Amniotic epithelial cell (primary cell): ENCODE results near the gene B4GALT1.
A peak's percentile ranks its signal among the peaks of the same experiment; 100 is the strongest.
"Not testable (repeated sequence)": the region's sequence is repeated elsewhere in the genome, so short reads cannot be mapped to it uniquely, and the experiment has no call there.

ENCODE experiments used
- DNase-seq: peaks from one replicate; pipeline ENCODE4 v3.0.0-alpha.2; 2010; ENCODE audit warnings: low read depth

The B4GALT1 gene

DNA sequence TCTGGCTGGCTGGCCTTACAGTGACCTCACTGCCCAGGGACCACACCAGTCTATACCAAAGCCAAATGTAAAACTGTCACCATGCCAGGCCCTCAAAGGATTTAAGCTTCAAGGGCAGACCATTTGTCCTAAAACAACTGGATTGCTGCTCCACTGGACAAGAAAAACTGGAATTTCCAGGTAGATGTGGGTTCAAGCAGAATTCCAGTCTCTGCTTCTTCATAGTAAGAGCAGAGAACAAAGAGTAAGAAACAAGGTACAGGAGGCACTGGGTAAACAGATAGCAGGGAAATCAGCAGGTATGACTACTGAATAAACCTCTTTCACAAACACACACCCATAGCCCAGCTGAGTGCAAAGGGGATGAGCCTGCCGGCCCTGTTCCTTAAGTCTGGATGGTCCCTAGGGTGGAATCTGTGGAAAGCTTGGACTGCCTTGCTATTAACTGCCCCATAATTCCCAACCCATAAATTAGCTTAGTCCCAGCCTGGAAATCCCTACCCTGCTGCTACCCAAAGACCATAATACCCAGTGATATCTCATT, 5.5 kb downstream of the B4GALT1 start:
- no peak for DNase-seq

DNA sequence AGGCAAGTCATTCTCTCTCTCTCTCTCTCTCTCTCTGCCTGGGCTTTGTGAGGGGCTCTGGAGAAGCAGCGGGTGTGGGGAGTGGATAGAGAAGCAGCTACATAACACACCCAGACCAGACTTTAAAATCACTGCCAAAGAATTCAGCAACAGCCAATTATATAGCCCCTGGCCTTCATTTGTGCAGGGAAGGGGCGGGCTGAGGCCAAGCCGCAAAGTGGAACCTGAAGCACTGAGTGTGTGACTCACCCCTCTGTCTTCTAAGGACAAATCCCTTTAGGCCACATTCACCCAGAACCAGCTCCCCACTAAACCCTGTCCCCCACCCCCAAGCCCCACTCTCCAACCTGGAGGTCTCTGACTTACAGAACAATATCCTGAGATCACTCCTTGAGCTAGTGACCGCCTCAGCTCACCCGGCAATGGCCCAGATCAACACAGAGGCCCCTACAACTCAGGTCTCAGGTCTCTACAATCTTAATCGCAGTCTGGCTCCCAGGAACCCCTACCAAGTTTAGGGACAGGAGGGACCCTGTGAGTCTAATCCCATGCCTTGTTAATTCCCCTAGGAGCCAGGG, 6.0 kb downstream of the B4GALT1 start:
- peak; percentile 96 for DNase-seq

- DNase-seq, result not testable (repeated sequence)
Measured at GRCh38 chr9:33160446-33160845, 6.7 kb downstream of the B4GALT1 start.

DNA sequence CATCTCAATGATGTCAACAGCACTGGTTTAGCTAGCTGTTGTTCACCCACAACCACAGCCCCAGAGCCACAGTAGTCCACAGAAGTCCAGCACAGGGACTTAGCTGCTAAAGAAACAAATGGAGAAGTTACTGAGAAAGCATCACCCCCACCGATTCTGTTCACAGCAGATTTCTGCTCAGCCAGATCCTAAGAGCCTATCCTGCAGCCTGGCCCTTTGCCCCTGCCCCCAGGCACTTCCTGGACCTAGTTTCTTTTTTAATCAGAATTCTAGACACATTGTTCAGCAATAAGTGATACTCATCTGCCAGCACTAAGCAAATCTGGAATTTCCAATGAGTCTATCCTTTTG, 7.4 kb downstream of the B4GALT1 start:
- DNase-seq, result peak; percentile 84

DNA sequence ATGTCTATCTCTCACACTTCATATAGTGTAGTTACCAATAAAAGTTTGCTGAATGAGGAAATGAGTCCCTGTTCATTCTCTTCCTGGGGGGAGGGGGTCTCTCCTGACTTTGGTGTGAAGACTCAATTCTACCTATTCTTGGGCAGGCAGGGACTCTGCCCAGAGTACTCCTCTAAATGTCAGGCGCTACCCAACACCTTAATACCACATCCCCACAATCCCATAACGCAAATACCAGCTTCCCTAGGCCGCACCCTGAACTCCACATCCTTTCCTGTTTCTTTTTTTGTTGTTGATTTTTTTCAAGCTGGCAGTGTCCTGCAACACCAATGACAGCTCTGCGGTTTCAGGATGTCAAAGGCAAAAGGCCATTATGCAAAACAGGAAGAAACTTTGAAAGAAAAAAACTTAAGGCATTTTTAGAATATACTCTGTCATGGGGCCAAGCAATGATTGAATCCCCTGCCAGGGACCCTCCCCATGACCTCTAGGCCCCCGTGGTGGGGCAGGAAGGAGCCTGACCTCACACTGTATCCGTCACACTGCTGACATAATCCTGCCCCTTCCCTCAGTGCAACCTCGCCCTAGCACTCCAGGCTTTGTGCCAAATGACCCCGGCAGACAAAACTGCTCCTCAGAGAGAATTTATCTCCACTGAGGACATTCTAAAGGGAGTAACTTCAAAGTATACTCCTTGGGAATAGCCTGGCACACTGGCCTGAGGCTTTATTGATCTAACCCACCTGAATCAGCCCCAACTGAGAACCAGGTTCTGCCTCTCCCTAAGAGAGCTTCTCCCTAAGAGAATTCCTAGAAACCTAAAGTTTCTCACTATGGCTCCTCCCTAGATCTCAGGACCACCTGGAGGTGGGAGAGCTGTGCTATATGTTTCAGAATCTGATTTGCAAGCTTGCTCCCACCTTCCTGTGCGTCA, 8.0 kb downstream of the B4GALT1 start:
- DNase-seq, result peak; percentile 56

- no peak for DNase-seq
Measured at GRCh38 chr9:33157960-33158842, 8.9 kb downstream of the B4GALT1 start.

- peak; percentile 55 for DNase-seq
Measured at GRCh38 chr9:33155393-33155792, 11.7 kb downstream of the B4GALT1 start.

- DNase-seq, result no peak
Measured at GRCh38 chr9:33154371-33154770, 12.8 kb downstream of the B4GALT1 start.

- no peak for DNase-seq
Measured at GRCh38 chr9:33153666-33154065, 13.5 kb downstream of the B4GALT1 start.

DNA sequence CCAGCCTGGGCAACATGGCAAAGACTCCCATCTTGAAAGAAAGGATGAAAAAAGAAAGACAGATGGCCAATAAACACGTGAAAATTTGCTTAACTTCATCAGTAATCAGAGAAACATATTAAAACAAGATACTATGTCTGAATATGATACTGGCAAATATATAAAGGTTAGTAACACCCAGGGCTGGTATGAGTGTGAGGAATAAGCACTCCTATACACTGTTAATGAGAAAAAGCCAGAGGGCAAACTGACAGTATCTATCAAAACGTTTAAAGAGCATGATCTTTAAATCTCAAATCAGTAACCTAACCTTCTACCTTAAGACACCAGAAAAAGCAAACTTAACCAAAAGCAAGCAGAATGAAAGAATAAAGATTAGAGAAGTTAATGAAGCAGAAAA, 14.1 kb downstream of the B4GALT1 start:
- DNase-seq, result no peak

- no peak for DNase-seq
Measured at GRCh38 chr9:33151601-33152000, 15.5 kb downstream of the B4GALT1 start.

GRCh38 chr9:33151007-33151557, 16.1 kb downstream of the B4GALT1 start:
- DNase-seq, result peak; percentile 98

GRCh38 chr9:33148367-33149014, 18.6 kb downstream of the B4GALT1 start:
- no peak for DNase-seq

DNA sequence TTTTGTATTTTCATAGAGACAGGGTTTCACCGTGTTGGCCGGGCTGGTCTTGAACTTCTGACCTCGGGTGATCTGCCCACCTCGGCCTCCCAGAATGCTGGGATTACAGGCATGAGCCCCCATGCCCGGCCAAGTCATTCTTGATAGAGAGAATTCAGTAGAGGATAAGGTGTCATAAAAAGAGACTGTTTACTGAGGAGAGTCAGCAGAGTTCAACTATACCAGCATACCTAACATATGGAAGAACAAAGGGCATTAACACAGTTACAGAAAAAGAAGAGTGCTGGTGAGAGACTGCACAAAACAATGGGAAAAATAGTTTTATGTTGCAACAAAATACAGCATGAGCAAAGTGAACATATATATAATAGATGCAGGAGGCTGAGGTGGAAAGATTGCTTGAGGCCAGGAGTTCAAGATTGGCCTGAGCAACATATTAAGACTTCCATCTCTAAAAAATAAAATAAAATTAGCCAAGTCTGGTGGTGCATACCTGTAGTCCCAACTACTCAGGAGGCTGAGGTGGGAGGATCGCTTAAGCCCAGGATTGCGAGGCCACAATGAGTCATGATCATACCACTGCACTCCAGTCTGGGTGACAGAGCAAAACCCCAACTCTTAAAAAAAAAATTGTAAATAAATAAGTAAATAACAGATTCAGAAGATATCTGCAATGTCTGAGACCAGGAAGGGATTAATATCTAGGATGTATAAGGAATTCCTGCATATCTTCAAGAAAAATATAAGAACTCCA, 19.5 kb downstream of the B4GALT1 start:
- no peak for DNase-seq

DNA sequence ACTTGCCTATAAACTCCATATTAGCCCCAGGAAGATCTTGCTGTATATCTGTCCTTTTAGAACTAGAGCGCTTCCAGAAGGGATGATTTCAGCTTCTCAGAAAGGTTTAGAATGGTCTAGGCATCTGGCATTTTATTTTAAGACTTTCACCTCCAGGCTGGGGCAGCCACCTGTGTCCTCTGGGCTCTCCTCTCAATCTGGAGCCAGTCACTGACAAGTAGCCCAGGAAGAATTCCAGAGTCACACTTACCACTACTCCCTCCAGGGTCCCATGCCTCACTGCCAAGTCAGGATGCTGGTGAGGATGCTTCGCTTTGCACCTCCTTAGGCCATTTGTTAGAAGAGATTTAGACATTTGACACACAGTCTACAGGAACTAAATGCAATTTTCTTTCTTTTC, 20.8 kb downstream of the B4GALT1 start:
- no peak for DNase-seq

DNA sequence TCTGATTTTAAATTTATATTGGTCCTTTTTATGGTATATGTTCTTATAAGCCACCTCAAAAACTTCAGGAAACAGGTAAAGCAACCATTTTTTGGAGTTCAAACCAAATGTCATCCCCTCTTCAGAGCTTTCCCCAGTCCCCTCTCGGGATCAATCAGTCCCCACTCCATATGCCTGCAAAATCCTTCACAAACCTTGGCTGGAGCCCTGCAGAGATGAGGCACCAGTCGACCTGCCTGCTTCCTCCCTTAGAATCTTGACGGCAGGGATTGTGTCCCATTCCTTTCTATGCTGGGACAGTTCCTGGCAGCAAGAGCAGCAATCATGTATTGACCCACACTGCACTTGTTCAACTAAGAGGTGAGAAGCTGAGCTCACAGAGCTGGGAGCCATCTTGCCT, 22.6 kb downstream of the B4GALT1 start:
- DNase-seq, result no peak

- peak; percentile 89 for DNase-seq
Measured at GRCh38 chr9:33143241-33143661, 23.9 kb downstream of the B4GALT1 start.

DNA sequence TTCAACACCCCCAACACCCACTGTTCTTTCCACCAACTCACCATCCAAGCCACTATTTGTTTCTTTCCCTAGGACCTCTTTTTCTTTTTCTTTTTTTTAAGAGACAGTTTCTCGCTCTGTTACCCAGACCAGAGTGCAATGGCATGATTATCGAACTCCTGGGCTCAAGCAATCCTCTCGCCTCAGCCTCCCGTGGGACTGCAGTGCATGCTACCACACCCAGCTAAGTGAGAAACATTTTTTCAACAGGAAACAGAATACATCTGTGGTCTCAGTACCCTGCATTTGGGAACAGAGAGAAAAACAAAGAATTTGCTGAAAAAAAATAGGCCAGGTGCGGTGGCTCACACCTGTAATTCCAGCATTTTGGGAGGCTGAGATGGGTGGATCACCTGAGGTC, 24.6 kb downstream of the B4GALT1 start:
- DNase-seq, result no peak

DNA sequence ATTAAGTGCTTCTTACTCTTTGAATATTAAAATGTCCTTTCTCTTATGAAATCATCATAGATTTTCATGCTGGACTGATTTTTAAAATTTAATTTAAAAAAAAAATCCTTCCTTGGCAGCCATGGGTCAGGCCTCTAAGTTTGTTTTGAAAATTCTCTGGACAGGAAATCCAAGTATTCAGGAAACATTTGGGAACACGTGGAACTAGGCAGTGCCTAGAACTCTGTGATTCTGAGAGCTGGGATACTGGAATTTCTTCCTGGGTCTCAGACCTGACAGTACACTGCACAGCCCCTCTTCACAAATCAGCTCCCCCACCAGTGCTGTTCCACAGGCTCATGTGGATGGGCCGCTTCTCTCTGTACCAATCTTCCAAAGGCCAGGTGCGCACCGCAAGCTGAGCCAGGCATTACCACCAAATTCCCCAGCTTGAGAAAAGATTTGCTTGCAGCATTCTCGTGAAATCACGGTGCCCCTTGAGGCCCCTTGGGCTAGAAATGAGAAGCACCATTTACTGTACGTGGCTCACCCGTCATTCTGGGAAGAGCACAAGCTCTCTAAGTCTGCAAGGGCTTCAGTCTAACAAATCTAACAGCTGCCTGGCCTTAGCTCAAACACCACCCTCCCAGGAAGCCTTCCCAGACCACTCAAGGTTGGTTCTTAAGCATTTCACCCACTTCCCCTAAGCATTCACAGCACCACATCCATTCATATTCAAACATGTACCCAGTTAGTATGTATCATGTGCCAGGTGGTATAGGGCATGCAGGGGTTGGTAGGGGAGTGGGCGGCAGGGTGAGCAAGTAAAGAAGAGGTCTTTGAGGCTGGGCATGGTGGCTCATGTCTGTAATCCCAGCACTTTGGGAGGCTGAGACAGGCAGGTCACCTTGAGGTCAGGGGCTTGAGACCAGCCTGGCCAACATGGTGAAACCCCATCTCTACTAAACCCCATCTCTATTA, 26.5 kb downstream of the B4GALT1 start:
- DNase-seq, result peak; percentile 61
